Hematopoietic multipotent progenitor cell treated with erythropoietin and hydrocortisone succinate and interleukin-3 and kit ligand, for 17 days (in vitro differentiated cells): ENCODE measurements around the gene GPATCH4.
"Not testable (repeated sequence)": the region's sequence is repeated elsewhere in the genome, so short reads cannot be mapped to it uniquely, and the experiment has no call there.

ENCODE experiments used
- DNase-seq: peaks from one replicate; pipeline ENCODE4 v3.0.0-alpha.2; 2015; ENCODE audit warnings: low spot score

The GPATCH4 gene

GRCh38 chr1:156601122-156601830, at the start of gene GPATCH4:
TSS of gene GPATCH4 (minus strand) at chr1:156601479.
- DNase-seq: peak; percentile 68

GRCh38 chr1:156648951-156649350, 47.7 kb upstream of the GPATCH4 start:
- no peak for DNase-seq

- no peak for DNase-seq
These were observed 47.2 kb upstream of the GPATCH4 start for GRCh38 chr1:156648496-156648895.

- DNase-seq: no peak
These were observed 46.1 kb upstream of the GPATCH4 start for GRCh38 chr1:156647351-156647750.

GRCh38 chr1:156646738-156647211, 45.5 kb upstream of the GPATCH4 start:
- DNase-seq: no peak

GRCh38 chr1:156645666-156646065, 44.4 kb upstream of the GPATCH4 start:
- no peak for DNase-seq

- no peak for DNase-seq
These were observed 43.8 kb upstream of the GPATCH4 start for GRCh38 chr1:156645056-156645455.

- DNase-seq: no peak
These were observed 43.4 kb upstream of the GPATCH4 start for GRCh38 chr1:156644640-156645039.

- DNase-seq: no peak
These were observed 42.9 kb upstream of the GPATCH4 start for GRCh38 chr1:156644146-156644545.

- no peak for DNase-seq
These were observed 42.5 kb upstream of the GPATCH4 start for GRCh38 chr1:156643778-156644092.

GRCh38 chr1:156643049-156643777, 41.9 kb upstream of the GPATCH4 start:
- no peak for DNase-seq

- no peak for DNase-seq
These were observed 41.2 kb upstream of the GPATCH4 start for GRCh38 chr1:156642265-156643048.

GRCh38 chr1:156641761-156642264, 40.5 kb upstream of the GPATCH4 start, which contains the start of gene BCAN:
TSS of gene BCAN (plus strand) at chr1:156642117. CDS start at chr1:156646055, 3,938 bp downstream.
- no peak for DNase-seq

GRCh38 chr1:156640842-156641706, 39.8 kb upstream of the GPATCH4 start:
- DNase-seq: no peak

GRCh38 chr1:156639601-156640101, 38.4 kb upstream of the GPATCH4 start:
- no peak for DNase-seq

- no peak for DNase-seq
These were observed 37.1 kb upstream of the GPATCH4 start for GRCh38 chr1:156638189-156638985.

GRCh38 chr1:156632355-156632754, 31.1 kb upstream of the GPATCH4 start:
- no peak for DNase-seq

GRCh38 chr1:156631152-156631551, 29.9 kb upstream of the GPATCH4 start:
- not testable (repeated sequence) for DNase-seq

GRCh38 chr1:156629823-156630449, 28.7 kb upstream of the GPATCH4 start:
- DNase-seq: no peak

GRCh38 chr1:156627313-156627880, 26.1 kb upstream of the GPATCH4 start:
- DNase-seq: peak; percentile 47
